ENCODE measurements around the gene TOR3A.
A peak's percentile ranks its signal among the peaks of the same experiment; 100 is the strongest.

The TOR3A gene

DNA sequence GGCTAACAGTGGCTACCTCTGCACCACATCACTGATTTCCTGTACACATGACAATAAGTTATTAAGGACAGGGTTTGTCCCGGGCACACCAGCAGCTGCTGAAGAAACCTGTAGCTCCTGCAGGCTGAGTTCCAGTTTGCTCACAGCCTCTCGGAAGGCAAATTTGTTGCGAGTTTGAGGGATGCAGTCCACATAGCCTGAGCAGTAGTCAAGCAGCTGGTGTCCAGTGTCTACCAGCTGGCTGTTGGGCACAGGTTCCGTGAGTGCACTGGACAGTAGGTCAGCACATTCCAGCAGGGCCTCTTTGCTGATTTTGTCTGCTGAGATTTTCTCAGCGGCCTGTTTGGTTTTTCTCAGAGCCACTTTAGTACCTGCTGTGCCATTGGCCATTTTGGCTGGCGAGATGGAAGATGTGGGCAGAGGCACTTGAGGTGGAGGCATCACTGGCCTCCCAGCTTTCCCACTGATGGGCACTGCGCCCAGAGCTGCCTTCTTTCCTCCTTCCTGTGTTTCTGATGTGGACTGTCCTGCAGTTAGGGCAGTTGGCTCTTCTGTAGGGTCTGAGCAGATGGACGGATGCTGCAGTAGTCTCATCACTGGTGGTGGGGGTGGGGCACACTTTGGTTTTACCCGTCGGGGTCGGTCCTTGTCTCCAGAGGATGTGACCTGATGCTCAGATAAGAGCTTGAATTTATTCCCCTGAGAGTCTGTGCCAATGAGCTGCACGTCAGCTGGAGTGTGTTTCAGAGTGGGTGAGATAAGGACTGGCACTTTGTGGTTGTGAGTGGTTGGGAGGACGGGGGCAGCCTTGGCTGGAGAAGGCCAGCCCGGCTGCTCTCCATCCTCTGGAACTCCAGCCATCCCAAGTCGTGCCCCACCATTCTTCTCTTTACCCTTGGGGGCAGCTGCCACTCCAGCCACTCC is 26.1 kb downstream of the TOR3A start:
- H3K4me3 ChIP-seq (ENCODE audit: low read depth, low read length), result no peak overlapping the region
- no peak for TF ChIP-seq CTCF (IDR thresholded peaks at IDR 0.05; ENCODE audit: low read depth, low read length, missing control alignments)
- DNase-seq (ENCODE audit: low read depth), result no peak

DNA sequence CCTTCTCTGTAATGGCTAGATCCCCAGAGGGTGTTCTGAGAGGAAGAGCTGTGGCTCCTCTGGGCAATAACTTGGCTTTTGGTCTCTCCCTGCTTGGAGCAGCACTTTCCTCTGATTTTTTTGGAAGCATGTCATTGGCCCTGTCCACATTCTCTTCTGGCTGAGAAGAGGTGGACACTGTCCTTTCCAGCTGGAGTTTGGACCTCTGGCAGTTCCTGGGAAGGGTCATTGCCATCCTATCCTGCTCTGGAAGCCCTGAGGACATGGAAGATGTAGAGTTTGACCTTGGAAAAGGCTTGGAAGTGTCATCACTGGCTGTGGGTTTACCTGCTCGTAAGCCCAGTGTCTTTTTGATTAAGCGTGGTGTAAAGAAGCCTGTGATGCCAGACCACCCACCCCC is 26.8 kb downstream of the TOR3A start:
- DNase-seq (ENCODE audit: low read depth), result no peak
- no peak overlapping the region for H3K4me3 ChIP-seq (ENCODE audit: low read depth, low read length)
- no peak for TF ChIP-seq CTCF (IDR thresholded peaks at IDR 0.05; ENCODE audit: low read depth, low read length, missing control alignments)

- no peak for TF ChIP-seq CTCF (IDR thresholded peaks at IDR 0.05; ENCODE audit: low read depth, low read length, missing control alignments)
- H3K4me3 ChIP-seq (ENCODE audit: low read depth, low read length), result no peak overlapping the region
- DNase-seq (ENCODE audit: low read depth), result no peak
Observed at GRCh38 chr1:179115181-179115580, 33.3 kb downstream of the TOR3A start.

GRCh38 chr1:179119513-179119912 is 37.6 kb downstream of the TOR3A start:
- no peak overlapping the region for H3K4me3 ChIP-seq (ENCODE audit: low read depth, low read length)
- no peak for DNase-seq (ENCODE audit: low read depth)
- TF ChIP-seq CTCF (IDR thresholded peaks at IDR 0.05; ENCODE audit: low read depth, low read length, missing control alignments), result no peak

GRCh38 chr1:179120736-179121135 is 38.9 kb downstream of the TOR3A start:
- H3K4me3 ChIP-seq (ENCODE audit: low read depth, low read length), result no peak overlapping the region
- no peak for TF ChIP-seq CTCF (IDR thresholded peaks at IDR 0.05; ENCODE audit: low read depth, low read length, missing control alignments)
- DNase-seq (ENCODE audit: low read depth), result no peak

DNA sequence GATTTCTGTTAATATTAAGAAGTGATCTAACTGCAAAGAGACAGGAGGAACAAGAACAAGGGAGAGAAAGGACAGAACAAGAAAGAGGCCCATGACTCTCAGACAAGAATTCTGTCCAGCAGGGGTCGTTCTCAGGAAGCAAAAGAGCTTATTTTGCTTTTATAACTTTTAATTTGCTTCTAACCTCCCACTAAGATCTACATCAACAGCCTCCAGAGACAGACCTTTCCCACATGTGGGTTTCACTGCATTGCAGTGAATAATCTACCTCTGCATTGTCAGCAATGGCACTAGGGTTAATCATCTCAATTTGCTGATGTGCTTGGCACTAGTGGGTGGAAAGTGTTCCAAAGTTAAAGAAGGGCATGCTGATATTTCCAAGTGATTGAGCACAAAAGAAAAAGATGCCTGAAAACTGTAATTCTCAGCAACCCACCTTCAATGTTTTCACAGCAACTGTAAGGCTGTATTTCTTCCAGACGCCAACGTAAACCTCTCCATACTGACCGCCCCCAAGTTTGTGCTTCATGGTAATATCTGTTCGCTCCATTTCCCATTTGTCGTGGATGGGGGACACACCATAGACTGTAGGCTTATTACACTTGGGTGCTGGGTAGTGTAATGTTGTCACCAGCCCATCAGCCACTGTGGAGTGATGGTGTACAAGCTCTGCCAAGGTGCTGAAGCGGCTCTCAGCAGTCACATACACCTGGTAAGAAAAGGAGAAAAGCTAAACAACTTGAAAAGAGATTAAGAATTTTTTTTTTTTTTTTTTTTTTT is 39.5 kb downstream of the TOR3A start:
- DNase-seq (ENCODE audit: low read depth), result peak; percentile 12
- no peak overlapping the region for H3K4me3 ChIP-seq (ENCODE audit: low read depth, low read length)
- TF ChIP-seq CTCF (IDR thresholded peaks at IDR 0.05; ENCODE audit: low read depth, low read length, missing control alignments), result peak; percentile 65

All from GM12864 (cell line).